ENCODE data around the gene USP51.

DNA sequence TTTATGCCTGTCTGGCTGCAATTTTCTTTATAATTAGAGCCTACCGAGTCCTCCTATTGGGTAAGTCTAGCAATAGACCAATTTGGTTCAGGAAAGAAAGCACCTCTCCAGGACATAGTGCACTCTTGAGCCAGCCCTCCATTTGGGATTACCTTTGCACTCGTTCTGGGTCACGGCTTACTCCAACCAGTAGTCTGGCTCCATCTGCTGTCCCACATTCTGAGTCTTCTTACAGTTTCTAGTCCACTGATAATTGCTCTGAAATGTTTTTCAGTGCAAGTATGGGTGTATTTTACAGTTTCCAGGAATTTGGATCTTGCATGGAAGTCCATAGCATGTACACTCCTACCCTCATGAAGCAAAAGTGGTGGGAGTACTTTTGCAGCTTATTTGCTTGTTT lies 34.8 kb upstream of the USP51 start:
- TF ChIP-seq CTCF (IDR thresholded peaks at IDR 0.05) (no peak), POLR2A (IDR thresholded peaks at IDR 0.05) (no peak), EP300 (IDR thresholded peaks at IDR 0.05) (no peak)
